Astrocyte (in vitro differentiated cells and primary cell): Measurements from ENCODE around the gene CFAP73. TPM values are rescaled to one million over a fixed set of nuclear protein-coding genes. Genes with fewer than 3 reads are reported as not detected.

ENCODE experiments used
- DNase-seq: peaks from one replicate; pipeline ENCODE4 v3.0.0-alpha.2; 2010; ENCODE audit warnings: low read depth
- FAIRE-seq: peaks from 2 replicates; lab custom pipeline; 2011; peaks lifted over from hg19 to GRCh38; lab: Jason Lieb, UNC
- H2AFZ ChIP-seq: 2 replicates; pipeline ENCODE4 v1.6.0; 2012; ENCODE audit warnings: low read depth, low read length, inconsistent platforms
- H3K27ac ChIP-seq: 2 replicates; pipeline ENCODE4 v1.5.1; 2011; ENCODE audit warnings: low read depth, low read length, inconsistent platforms
- H3K27me3 ChIP-seq: 2 replicates; pipeline ENCODE4 v1.6.0; 2011; ENCODE audit warnings: low read length, inconsistent platforms; ENCODE audit not compliant: insufficient read depth
- H3K36me3 ChIP-seq: 2 replicates; pipeline ENCODE4 v1.5.1; 2011; ENCODE audit warnings: low read length, inconsistent platforms; ENCODE audit not compliant: insufficient read depth
- H3K4me1 ChIP-seq: 2 replicates; pipeline ENCODE4 v1.5.1; 2011; ENCODE audit warnings: low read length, inconsistent platforms; ENCODE audit not compliant: insufficient read depth
- H3K4me2 ChIP-seq: 2 replicates; pipeline ENCODE4 v1.6.0; 2012; ENCODE audit warnings: low read length, inconsistent platforms
- H3K4me3 ChIP-seq: 2 replicates; pipeline ENCODE4 v1.5.1; 2011; ENCODE audit warnings: low read depth, mild to moderate bottlenecking, low read length, inconsistent platforms; ENCODE audit not compliant: insufficient read depth
- H3K79me2 ChIP-seq: 2 replicates; pipeline ENCODE4 v1.6.0; 2012; ENCODE audit warnings: mild to moderate bottlenecking, low read length, inconsistent platforms; ENCODE audit not compliant: insufficient read depth
- H3K9ac ChIP-seq: 2 replicates; pipeline ENCODE4 v1.6.0; 2012; ENCODE audit warnings: mild to moderate bottlenecking, low read length, inconsistent platforms
- H3K9me3 ChIP-seq: 2 replicates; pipeline ENCODE4 v1.5.1; 2012; ENCODE audit warnings: low read depth, mild to moderate bottlenecking, low read length, inconsistent platforms; ENCODE audit not compliant: insufficient read depth
- H4K20me1 ChIP-seq: 2 replicates; pipeline ENCODE4 v1.6.0; 2012; ENCODE audit warnings: low read length, inconsistent platforms; ENCODE audit not compliant: insufficient read depth
- H3K27ac Mint-ChIP-seq: one replicate; pipeline ENCODE4 v1.8.0; 2021; ENCODE audit warnings: mild to moderate bottlenecking, mixed read lengths; ENCODE audit not compliant: unreplicated experiment
- H3K27me3 Mint-ChIP-seq: one replicate; pipeline ENCODE4 v1.8.0; 2021; ENCODE audit warnings: low read depth, mixed read lengths; ENCODE audit not compliant: unreplicated experiment
- H3K36me3 Mint-ChIP-seq: one replicate; pipeline ENCODE4 v1.8.0; 2021; ENCODE audit warnings: low read depth, mixed read lengths; ENCODE audit not compliant: unreplicated experiment
- H3K4me1 Mint-ChIP-seq: one replicate; pipeline ENCODE4 v1.8.0; 2021; ENCODE audit warnings: low read depth, mixed read lengths; ENCODE audit not compliant: unreplicated experiment
- H3K4me3 Mint-ChIP-seq: one replicate; pipeline ENCODE4 v1.8.0; 2021; ENCODE audit warnings: mild to moderate bottlenecking, moderate library complexity, mixed read lengths; ENCODE audit not compliant: unreplicated experiment
- H3K9me3 Mint-ChIP-seq: one replicate; pipeline ENCODE4 v1.8.0; 2021; ENCODE audit warnings: mild to moderate bottlenecking, mixed read lengths; ENCODE audit not compliant: unreplicated experiment
- EZH2 ChIP-seq: IDR thresholded peaks from 2 replicates; pipeline ENCODE4 v1.6.1; 2012; ENCODE audit warnings: mild to moderate bottlenecking, low read length, inconsistent platforms; ENCODE audit not compliant: insufficient read depth
- total RNA-seq: library from RNA; stranded (reverse); gene quantifications from 2 replicates; pipeline ENCODE4 v1.2.1, GENCODE V29; 2021
- TF ChIP-seq, protein P1 (sequence below): IDR thresholded peaks from 2 replicates; pipeline ENCODE4 v1.5.1; 2011; ENCODE audit warnings: low read depth, mild to moderate bottlenecking, inconsistent platforms, low read length, moderate library complexity; ENCODE audit not compliant: insufficient read depth

CFAP73 gene
- total RNA-seq, 1 donor from 2014 or later = not detected

DNA sequence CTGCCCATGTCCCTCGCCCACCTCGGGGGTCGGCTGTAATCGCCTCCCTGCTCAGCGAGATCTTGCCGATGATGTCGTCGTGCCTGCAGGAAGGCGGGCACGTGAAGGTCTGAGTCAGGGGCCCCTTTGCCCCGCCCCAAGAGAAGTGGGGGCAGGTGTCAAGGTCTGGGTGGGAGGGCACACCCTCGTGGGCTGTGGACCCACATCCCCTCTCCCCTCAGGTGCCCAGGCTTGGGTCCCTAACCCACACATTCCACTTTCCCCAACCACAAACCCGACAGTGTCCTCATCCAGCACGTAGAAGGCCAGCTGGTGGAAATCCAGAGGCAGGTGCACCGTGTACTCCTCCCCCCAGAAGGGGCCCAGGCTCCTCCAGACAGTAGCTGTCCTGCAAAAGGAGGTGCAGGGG is 21.7 kb upstream of the CFAP73 start:
- H3K4me2 ChIP-seq = no peak overlapping the region
- H3K4me1 ChIP-seq = no peaks in the 10 kb centered on the region
- no peaks in the 10 kb centered on the region for H3K79me2 ChIP-seq
- H3K36me3 ChIP-seq = no peaks in the 10 kb centered on the region
- no peaks in the 10 kb centered on the region for H3K4me1 Mint-ChIP-seq
- H3K9me3 ChIP-seq = no peaks in the 10 kb centered on the region
- DNase-seq (no peak), FAIRE-seq (no peak)
- H3K4me3 Mint-ChIP-seq = no peak overlapping the region
- H3K27ac ChIP-seq = no peak overlapping the region
- H3K9me3 Mint-ChIP-seq = peaks cover 7% of the 10 kb centered on the region
- no peak overlapping the region for H2AFZ ChIP-seq
- H3K27ac Mint-ChIP-seq = no peak overlapping the region
- TF ChIP-seq EZH2 = no peak
- TF ChIP-seq, protein P1, sequence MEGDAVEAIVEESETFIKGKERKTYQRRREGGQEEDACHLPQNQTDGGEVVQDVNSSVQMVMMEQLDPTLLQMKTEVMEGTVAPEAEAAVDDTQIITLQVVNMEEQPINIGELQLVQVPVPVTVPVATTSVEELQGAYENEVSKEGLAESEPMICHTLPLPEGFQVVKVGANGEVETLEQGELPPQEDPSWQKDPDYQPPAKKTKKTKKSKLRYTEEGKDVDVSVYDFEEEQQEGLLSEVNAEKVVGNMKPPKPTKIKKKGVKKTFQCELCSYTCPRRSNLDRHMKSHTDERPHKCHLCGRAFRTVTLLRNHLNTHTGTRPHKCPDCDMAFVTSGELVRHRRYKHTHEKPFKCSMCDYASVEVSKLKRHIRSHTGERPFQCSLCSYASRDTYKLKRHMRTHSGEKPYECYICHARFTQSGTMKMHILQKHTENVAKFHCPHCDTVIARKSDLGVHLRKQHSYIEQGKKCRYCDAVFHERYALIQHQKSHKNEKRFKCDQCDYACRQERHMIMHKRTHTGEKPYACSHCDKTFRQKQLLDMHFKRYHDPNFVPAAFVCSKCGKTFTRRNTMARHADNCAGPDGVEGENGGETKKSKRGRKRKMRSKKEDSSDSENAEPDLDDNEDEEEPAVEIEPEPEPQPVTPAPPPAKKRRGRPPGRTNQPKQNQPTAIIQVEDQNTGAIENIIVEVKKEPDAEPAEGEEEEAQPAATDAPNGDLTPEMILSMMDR = no peak
- H3K27me3 ChIP-seq = peaks cover 6% of the 10 kb centered on the region
- no peak overlapping the region for H3K4me3 ChIP-seq
- H3K36me3 Mint-ChIP-seq = peaks cover 2% of the 10 kb centered on the region
- H4K20me1 ChIP-seq = no peaks in the 10 kb centered on the region
- H3K27me3 Mint-ChIP-seq = peaks cover 41% of the 10 kb centered on the region
- H3K9ac ChIP-seq = no peak overlapping the region

DNA sequence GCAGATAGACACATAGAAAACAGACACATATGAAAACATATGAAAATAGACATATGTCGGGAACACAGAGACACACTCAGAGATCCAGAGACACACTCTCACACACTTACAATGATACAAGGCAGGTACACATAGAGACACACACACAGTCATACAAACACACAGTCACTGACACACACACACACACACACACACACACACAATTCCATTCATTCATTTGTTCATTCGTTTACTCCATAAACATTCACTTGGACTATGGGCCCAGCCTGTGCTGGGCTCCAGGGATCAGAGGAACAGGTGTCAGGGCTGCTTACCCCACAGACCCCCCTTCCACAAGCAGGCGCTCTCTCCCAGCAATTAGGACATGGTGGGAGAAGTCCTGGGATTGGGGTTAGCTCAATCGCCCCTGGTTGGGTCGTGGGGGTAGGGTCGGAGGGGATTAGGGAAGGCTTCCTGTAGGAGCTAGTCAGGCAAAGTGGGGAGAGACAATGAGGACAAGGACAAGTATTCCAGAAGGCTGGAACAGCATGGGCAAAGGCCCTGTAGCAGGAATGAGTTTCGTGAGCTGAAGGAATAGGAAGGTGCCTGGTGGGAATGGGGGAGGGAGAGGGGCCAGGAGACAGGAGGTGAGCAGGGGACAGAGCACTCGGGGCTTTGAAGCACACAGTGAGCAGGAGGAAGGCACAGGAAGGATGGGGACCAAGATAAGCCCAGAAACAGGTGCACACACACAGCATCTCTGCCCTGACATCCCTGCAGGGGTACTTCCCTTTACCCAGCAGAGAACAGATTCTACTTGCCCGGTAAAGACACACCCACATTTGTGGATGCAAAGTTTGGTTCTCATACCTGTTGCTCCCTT is 20.5 kb upstream of the CFAP73 start:
- Histone ChIP-seq H3K4me2 (no peak overlapping the region), H3K4me3 (no peak overlapping the region), H3K9me3 (no peaks in the 10 kb centered on the region), H2AFZ (no peak overlapping the region), H3K79me2 (no peaks in the 10 kb centered on the region), H3K27ac (no peak overlapping the region), H3K4me1 (no peaks in the 10 kb centered on the region), H3K27me3 (peaks cover 6% of the 10 kb centered on the region), H3K36me3 (no peaks in the 10 kb centered on the region), H3K9ac (no peak overlapping the region), H4K20me1 (no peaks in the 10 kb centered on the region)
- FAIRE-seq (no peak), DNase-seq (no peak)
- H3K36me3 Mint-ChIP-seq = peaks cover 2% of the 10 kb centered on the region
- H3K27me3 Mint-ChIP-seq = peaks cover 46% of the 10 kb centered on the region
- H3K4me1 Mint-ChIP-seq = no peaks in the 10 kb centered on the region
- H3K4me3 Mint-ChIP-seq = no peak overlapping the region
- H3K27ac Mint-ChIP-seq = no peak overlapping the region
- peaks cover 3% of the 10 kb centered on the region for H3K9me3 Mint-ChIP-seq
- TF ChIP-seq, protein P1 = no peak
- no peak for TF ChIP-seq EZH2
